Measurements from ENCODE around the gene OBSL1. TPM values are rescaled to one million over a fixed set of nuclear protein-coding genes. Genes with fewer than 3 reads are reported as not detected.

OBSL1 gene
- total and polyA plus RNA-seq, 4 donors = 17.8 to 243 (median 71.0) TPM

- no peak overlapping the region for H3K4me3 ChIP-seq (ENCODE audit: low read length in 2 of 2)
- peaks cover 0 to 2% of the 10 kb centered on the region in 2 donors for H3K36me3 ChIP-seq (ENCODE audit: control insufficient read depth in 1 of 2, insufficient read depth in 2 of 2, low read length in 1 of 2)
- no peaks in the 10 kb centered on the region for H3K9me3 ChIP-seq (ENCODE audit: control insufficient read depth, low read length)
- 86 to 87% methylated on average over 16 of the region's 16 CpGs for WGBS, 2 donors
- ATAC-seq (ENCODE audit: low FRiP score) (no peak), DNase-seq (no peak)
- intact Hi-C loops (cut with DNase I) = loop anchor here in 1 of 2 donors (10.0 kb wide), 1 partner anchor 372 kb away; the partner anchor contains the start of gene NHEJ1
- H3K27me3 ChIP-seq (ENCODE audit: control insufficient read depth in 1 of 2, insufficient read depth in 2 of 2, low read length in 1 of 2) = no peaks in the 10 kb centered on the region
- no peaks in the 10 kb centered on the region for H3K4me1 ChIP-seq (ENCODE audit: control insufficient read depth in 1 of 2, insufficient read depth in 2 of 2, low read length in 2 of 2)
- no peak overlapping the region for H3K27ac ChIP-seq (ENCODE audit: low read depth in 1 of 2, low read length in 2 of 2)
Observed at GRCh38 chr2:219536425-219536824, 34.9 kb downstream of the OBSL1 start.

- no peaks in the 10 kb centered on the region for H3K27me3 ChIP-seq (ENCODE audit: control insufficient read depth in 1 of 2, insufficient read depth in 2 of 2, low read length in 1 of 2)
- DNase-seq = no peak
- no peak overlapping the region for H3K4me3 ChIP-seq (ENCODE audit: low read length in 2 of 2)
- no peaks in the 10 kb centered on the region for H3K4me1 ChIP-seq (ENCODE audit: control insufficient read depth in 1 of 2, insufficient read depth in 2 of 2, low read length in 2 of 2)
- intact Hi-C loops (cut with DNase I) = loop anchor here in 1 of 2 donors (10.0 kb wide), 1 partner anchor 369 kb away; the partner anchor contains the start of gene NHEJ1
- H3K27ac ChIP-seq (ENCODE audit: low read depth in 1 of 2, low read length in 2 of 2) = no peak overlapping the region
- WGBS, 2 donors = 87 to 92% methylated on average over 6 of the region's 6 CpGs
- no peaks in the 10 kb centered on the region for H3K9me3 ChIP-seq (ENCODE audit: control insufficient read depth, low read length)
- peaks cover 0 to 1% of the 10 kb centered on the region in 2 donors for H3K36me3 ChIP-seq (ENCODE audit: control insufficient read depth in 1 of 2, insufficient read depth in 2 of 2, low read length in 1 of 2)
- ATAC-seq (ENCODE audit: low FRiP score) = no peak
Observed at GRCh38 chr2:219533930-219534661, 37.2 kb downstream of the OBSL1 start.

DNA sequence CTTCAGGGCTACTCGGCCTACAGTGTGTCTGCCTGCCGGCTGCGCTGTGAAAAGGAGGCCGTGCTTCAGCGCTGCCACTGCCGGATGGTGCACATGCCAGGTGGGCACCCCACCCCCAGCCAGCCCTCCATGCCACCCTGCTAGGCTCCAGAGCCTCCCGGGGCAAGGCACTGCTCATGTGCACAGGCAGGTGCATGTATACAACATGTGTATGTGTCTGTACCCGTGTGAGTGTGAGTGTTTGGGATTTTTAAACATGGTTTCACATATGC, 39.0 kb downstream of the OBSL1 start:
- intact Hi-C loops (cut with DNase I) = loop anchor here in 1 of 2 donors (10.0 kb wide), 1 partner anchor 368 kb away; the partner anchor contains the start of gene NHEJ1
- 86 to 87% methylated on average over 8 of the region's 8 CpGs for WGBS, 2 donors
- DNase-seq = no peak

DNA sequence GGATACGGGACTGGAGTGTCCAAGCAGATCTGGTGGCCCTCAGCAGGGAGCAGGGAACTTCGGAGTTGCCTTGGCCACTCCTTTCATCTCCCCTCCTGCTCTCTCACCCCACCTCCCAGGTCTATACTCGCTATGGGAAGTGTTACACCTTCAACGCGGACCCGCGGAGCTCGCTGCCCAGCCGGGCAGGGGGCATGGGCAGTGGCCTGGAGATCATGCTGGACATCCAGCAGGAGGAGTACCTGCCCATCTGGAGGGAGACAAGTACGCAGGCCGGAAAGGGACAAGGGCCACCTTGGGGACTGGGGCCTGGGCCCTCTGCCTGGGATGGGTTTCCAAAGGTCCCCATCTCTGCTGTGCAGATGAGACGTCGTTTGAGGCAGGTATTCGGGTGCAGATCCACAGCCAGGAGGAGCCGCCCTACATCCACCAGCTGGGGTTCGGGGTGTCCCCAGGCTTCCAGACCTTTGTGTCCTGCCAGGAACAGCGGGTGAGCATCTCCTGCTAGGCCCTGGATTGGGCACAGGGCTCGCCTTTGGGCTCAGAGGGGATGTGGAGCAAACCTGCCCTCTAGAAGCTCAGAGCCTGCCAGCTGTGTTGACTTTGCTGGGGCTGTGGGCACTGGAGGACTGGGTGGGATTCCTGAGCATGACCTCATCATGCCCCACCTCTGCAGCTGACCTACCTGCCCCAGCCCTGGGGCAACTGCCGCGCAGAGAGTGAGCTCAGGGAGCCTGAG, 39.5 kb downstream of the OBSL1 start:
- 87 to 88% methylated on average over 19 to 20 of the region's 20 CpGs for WGBS, 2 donors
- H3K36me3 ChIP-seq (ENCODE audit: control insufficient read depth in 1 of 2, insufficient read depth in 2 of 2, low read length in 1 of 2) = no peaks in the 10 kb centered on the region
- no peaks in the 10 kb centered on the region for H3K27me3 ChIP-seq (ENCODE audit: control insufficient read depth in 1 of 2, insufficient read depth in 2 of 2, low read length in 1 of 2)
- DNase-seq (no peak), ATAC-seq (ENCODE audit: low FRiP score) (no peak)
- no peaks in the 10 kb centered on the region for H3K9me3 ChIP-seq (ENCODE audit: control insufficient read depth, low read length)
- intact Hi-C loops (cut with DNase I) = loop anchor here in 1 of 2 donors (10.0 kb wide), 1 partner anchor 367 kb away; the partner anchor contains the start of gene NHEJ1
- no peak overlapping the region for H3K4me3 ChIP-seq (ENCODE audit: low read length in 2 of 2)
- H3K4me1 ChIP-seq (ENCODE audit: control insufficient read depth in 1 of 2, insufficient read depth in 2 of 2, low read length in 2 of 2) = no peaks in the 10 kb centered on the region
- no peak overlapping the region for H3K27ac ChIP-seq (ENCODE audit: low read depth in 1 of 2, low read length in 2 of 2)

More for the DNA sequence above, 39.0 kb downstream of the OBSL1 start:
- ATAC-seq (ENCODE audit: low FRiP score) = no peak
- no peaks in the 10 kb centered on the region for H3K4me1 ChIP-seq (ENCODE audit: control insufficient read depth in 1 of 2, insufficient read depth in 2 of 2, low read length in 2 of 2)
- no peaks in the 10 kb centered on the region for H3K36me3 ChIP-seq (ENCODE audit: control insufficient read depth in 1 of 2, insufficient read depth in 2 of 2, low read length in 1 of 2)
- H3K27ac ChIP-seq (ENCODE audit: low read depth in 1 of 2, low read length in 2 of 2) = no peak overlapping the region
- no peaks in the 10 kb centered on the region for H3K9me3 ChIP-seq (ENCODE audit: control insufficient read depth, low read length)
- no peaks in the 10 kb centered on the region for H3K27me3 ChIP-seq (ENCODE audit: control insufficient read depth in 1 of 2, insufficient read depth in 2 of 2, low read length in 1 of 2)
- H3K4me3 ChIP-seq (ENCODE audit: low read length in 2 of 2) = no peak overlapping the region

DNA sequence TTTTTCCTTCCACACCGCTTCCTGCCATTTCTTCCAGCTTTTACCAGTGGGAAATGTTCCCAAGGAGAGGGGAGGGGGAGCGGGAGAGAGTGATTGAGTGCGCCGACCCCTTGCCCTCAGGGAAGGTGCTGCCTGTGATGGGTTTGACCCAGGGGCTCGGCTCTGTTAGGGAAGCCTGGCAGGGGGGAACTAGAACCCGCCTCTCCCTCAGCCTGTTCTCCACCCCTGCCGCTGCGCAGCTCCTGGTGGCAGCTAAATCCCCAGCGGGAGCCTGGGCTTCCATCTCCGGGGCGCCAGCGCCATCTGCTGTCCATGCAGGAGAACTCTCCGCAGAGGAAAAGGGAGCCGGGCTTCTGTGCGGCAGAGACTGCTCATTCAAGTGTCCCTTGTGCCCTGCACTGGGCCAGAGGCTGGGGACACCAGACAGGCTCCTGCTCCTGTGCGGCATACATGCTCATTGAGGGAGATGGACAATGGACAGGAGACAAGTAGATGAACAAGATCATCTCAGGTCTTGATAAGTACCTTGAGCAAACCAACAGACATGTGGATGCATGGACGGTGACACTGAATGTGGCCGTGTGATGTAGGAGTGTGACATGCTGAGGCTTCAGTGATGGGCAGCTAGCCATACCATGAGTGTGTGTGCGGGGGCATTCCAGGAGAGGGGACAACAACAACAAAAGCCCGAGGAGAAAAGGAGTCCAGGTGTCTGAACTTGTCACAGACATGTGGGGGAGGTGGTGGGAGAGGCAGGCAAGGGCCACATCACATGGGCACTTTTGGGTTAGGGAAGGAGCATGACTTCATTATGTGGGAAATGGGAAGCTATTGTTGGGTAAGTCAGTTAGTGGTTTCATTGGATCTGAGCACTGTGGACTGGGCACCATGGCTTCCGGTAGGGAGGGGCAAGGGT, 41.0 kb downstream of the OBSL1 start:
- no peak overlapping the region for H3K4me3 ChIP-seq (ENCODE audit: low read length in 2 of 2)
- peak; percentile 91 to 97 for DNase-seq
- WGBS, 2 donors = 10 to 16% methylated on average over 16 to 21 of the region's 21 CpGs
- no peak overlapping the region for H3K27ac ChIP-seq (ENCODE audit: low read depth in 1 of 2, low read length in 2 of 2)
- no peaks in the 10 kb centered on the region for H3K9me3 ChIP-seq (ENCODE audit: control insufficient read depth, low read length)
- no peaks in the 10 kb centered on the region for H3K36me3 ChIP-seq (ENCODE audit: control insufficient read depth in 1 of 2, insufficient read depth in 2 of 2, low read length in 1 of 2)
- ATAC-seq (ENCODE audit: low FRiP score) = peak; percentile 92
- H3K27me3 ChIP-seq (ENCODE audit: control insufficient read depth in 1 of 2, insufficient read depth in 2 of 2, low read length in 1 of 2) = no peaks in the 10 kb centered on the region
- H3K4me1 ChIP-seq (ENCODE audit: control insufficient read depth in 1 of 2, insufficient read depth in 2 of 2, low read length in 2 of 2) = no peaks in the 10 kb centered on the region
- intact Hi-C loops (cut with DNase I) = loop anchor here in 1 of 2 donors (1.0 to 10.0 kb wide), 2 partner anchors 127 to 366 kb away; partner anchors contain the start of gene NHEJ1

- intact Hi-C loops (cut with DNase I) = no loop called here
- Histone ChIP-seq H3K4me3 (ENCODE audit: low read length in 2 of 2) (no peak overlapping the region), H3K36me3 (ENCODE audit: control insufficient read depth in 1 of 2, insufficient read depth in 2 of 2, low read length in 1 of 2) (no peaks in the 10 kb centered on the region), H3K4me1 (ENCODE audit: control insufficient read depth in 1 of 2, insufficient read depth in 2 of 2, low read length in 2 of 2) (no peaks in the 10 kb centered on the region), H3K9me3 (ENCODE audit: control insufficient read depth, low read length) (no peaks in the 10 kb centered on the region), H3K27me3 (ENCODE audit: control insufficient read depth in 1 of 2, insufficient read depth in 2 of 2, low read length in 1 of 2) (no peaks in the 10 kb centered on the region), H3K27ac (ENCODE audit: low read depth in 1 of 2, low read length in 2 of 2) (no peak overlapping the region)
- ATAC-seq (ENCODE audit: low FRiP score) = no peak
- WGBS, 2 donors = 67 to 68% methylated on average over 5 of the region's 5 CpGs
- no peak for DNase-seq
Observed at GRCh38 chr2:219527472-219527871, 43.9 kb downstream of the OBSL1 start.

DNA sequence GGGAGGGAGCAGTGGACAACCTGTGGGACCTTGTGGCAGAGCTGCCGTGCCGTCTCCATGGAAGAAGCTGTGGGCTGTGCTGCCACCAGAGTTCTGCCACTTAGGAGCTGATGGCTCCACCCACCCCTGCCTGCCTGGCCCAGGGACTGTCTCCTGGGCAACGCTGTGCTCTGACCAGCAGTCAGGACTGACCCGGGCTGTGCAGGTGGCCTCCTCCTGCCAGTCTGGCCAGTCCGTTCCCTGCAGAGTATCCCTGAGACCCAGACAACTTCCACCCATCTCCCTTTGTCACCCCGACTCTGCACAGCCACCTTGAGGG, 44.3 kb downstream of the OBSL1 start:
- DNase-seq (no peak), ATAC-seq (ENCODE audit: low FRiP score) (no peak)
- no peaks in the 10 kb centered on the region for H3K4me1 ChIP-seq (ENCODE audit: control insufficient read depth in 1 of 2, insufficient read depth in 2 of 2, low read length in 2 of 2)
- intact Hi-C loops (cut with DNase I) = no loop called here
- H3K27ac ChIP-seq (ENCODE audit: low read depth in 1 of 2, low read length in 2 of 2) = no peak overlapping the region
- no peaks in the 10 kb centered on the region for H3K9me3 ChIP-seq (ENCODE audit: control insufficient read depth, low read length)
- 24 to 31% methylated on average over 5 to 6 of the region's 6 CpGs for WGBS, 2 donors
- no peaks in the 10 kb centered on the region for H3K27me3 ChIP-seq (ENCODE audit: control insufficient read depth in 1 of 2, insufficient read depth in 2 of 2, low read length in 1 of 2)
- no peaks in the 10 kb centered on the region for H3K36me3 ChIP-seq (ENCODE audit: control insufficient read depth in 1 of 2, insufficient read depth in 2 of 2, low read length in 1 of 2)
- H3K4me3 ChIP-seq (ENCODE audit: low read length in 2 of 2) = no peak overlapping the region

- H3K27ac ChIP-seq (ENCODE audit: low read depth in 1 of 2, low read length in 2 of 2) = no peak overlapping the region
- no peaks in the 10 kb centered on the region for H3K27me3 ChIP-seq (ENCODE audit: control insufficient read depth in 1 of 2, insufficient read depth in 2 of 2, low read length in 1 of 2)
- intact Hi-C loops (cut with DNase I) = no loop called here
Observed at GRCh38 chr2:219526320-219527075, 44.8 kb downstream of the OBSL1 start.

More at GRCh38 chr2:219526320-219527075, 44.8 kb downstream of the OBSL1 start:
- DNase-seq (no peak), ATAC-seq (ENCODE audit: low FRiP score) (no peak)
- 72 to 79% methylated on average over 10 to 11 of the region's 11 CpGs for WGBS, 2 donors
- H3K36me3 ChIP-seq (ENCODE audit: control insufficient read depth in 1 of 2, insufficient read depth in 2 of 2, low read length in 1 of 2) = no peaks in the 10 kb centered on the region
- no peak overlapping the region for H3K4me3 ChIP-seq (ENCODE audit: low read length in 2 of 2)
- H3K4me1 ChIP-seq (ENCODE audit: control insufficient read depth in 1 of 2, insufficient read depth in 2 of 2, low read length in 2 of 2) = no peaks in the 10 kb centered on the region
- H3K9me3 ChIP-seq (ENCODE audit: control insufficient read depth, low read length) = no peaks in the 10 kb centered on the region

All from aorta (tissue), 5 donors.